ENCODE data around the gene ZER1.

- TF ChIP-seq CTCF (IDR thresholded peaks at IDR 0.05 in 4 of 5, conservative IDR thresholded peaks at IDR 0.05 in 1 of 5) (no peak), POLR2A (IDR thresholded peaks at IDR 0.05) (no peak)
Measured at GRCh38 chr9:128735373-128735772, 36.4 kb downstream of the ZER1 start.

All from gastrocnemius medialis (tissue), 4 donors.